Neural progenitor cell (in vitro differentiated cells): ENCODE measurements around the gene CELSR1. TPM values are rescaled to one million over a fixed set of nuclear protein-coding genes. Genes with fewer than 3 reads are reported as not detected.

Experiments used
- DNase-seq: peaks from one replicate; pipeline ENCODE4 v3.0.0-alpha.2; 2016; ENCODE audit warnings: low spot score
- H2AFZ ChIP-seq: fragments of 200-600 bp; sonication (generic); replicated peaks from 2 replicates; pipeline ENCODE4 v1.6.1; 2016; ENCODE audit warnings: antibody characterized with exemption
- H3F3A ChIP-seq: fragments of 200-600 bp; sonication (generic); 2 replicates; pipeline ENCODE4 v1.6.1; 2016; ENCODE audit warnings: antibody characterized with exemption, low read depth
- H3K27ac ChIP-seq: fragments of 200-600 bp; sonication (generic); 2 replicates; pipeline ENCODE4 v1.5.1; 2016; ENCODE audit warnings: mild to moderate bottlenecking
- H3K27me3 ChIP-seq: fragments of 200-600 bp; sonication (generic); 2 replicates; pipeline ENCODE4 v1.6.1; 2016; ENCODE audit warnings: mild to moderate bottlenecking, moderate library complexity
- H3K36me3 ChIP-seq: fragments of 200-600 bp; sonication (generic); 2 replicates; pipeline ENCODE4 v1.5.1; 2016
- H3K4me1 ChIP-seq: fragments of 200-600 bp; sonication (generic); 2 replicates; pipeline ENCODE4 v1.6.1; 2016; ENCODE audit warnings: mixed run types
- H3K4me2 ChIP-seq: fragments of 200-600 bp; sonication (generic); 2 replicates; pipeline ENCODE4 v1.6.1; 2016
- H3K4me3 ChIP-seq: fragments of 200-600 bp; sonication (generic); 2 replicates; pipeline ENCODE4 v1.5.1; 2016
- H3K79me2 ChIP-seq: fragments of 200-600 bp; sonication (generic); 2 replicates; pipeline ENCODE4 v1.6.1; 2016; ENCODE audit warnings: low read depth
- H3K9ac ChIP-seq: fragments of 200-600 bp; sonication (generic); 2 replicates; pipeline ENCODE4 v1.6.1; 2016
- H3K9me3 ChIP-seq: fragments of 200-600 bp; sonication (generic); 2 replicates; pipeline ENCODE4 v1.5.1; 2016; ENCODE audit warnings: low read depth
- H4K20me1 ChIP-seq: fragments of 200-600 bp; sonication (generic); 2 replicates; pipeline ENCODE4 v1.6.1; 2016; ENCODE audit warnings: low read depth
- H3K27ac Mint-ChIP-seq: 3 replicates; pipeline ENCODE4 v1.8.0; 2021; ENCODE audit warnings: mixed read lengths
- H3K27me3 Mint-ChIP-seq: 2 replicates; pipeline ENCODE4 v1.8.0; 2022; ENCODE audit warnings: low read depth, mild to moderate bottlenecking, inconsistent platforms, moderate library complexity, mixed read lengths; ENCODE audit not compliant: insufficient read depth
- H3K36me3 Mint-ChIP-seq: 3 replicates; pipeline ENCODE4 v1.8.0; 2021; ENCODE audit warnings: mixed read lengths
- H3K4me1 Mint-ChIP-seq: 3 replicates; pipeline ENCODE4 v1.8.0; 2021; ENCODE audit warnings: mixed read lengths
- H3K4me3 Mint-ChIP-seq: 3 replicates; pipeline ENCODE4 v1.8.0; 2021; ENCODE audit warnings: mild to moderate bottlenecking, moderate library complexity, mixed read lengths
- H3K9me3 Mint-ChIP-seq: 3 replicates; pipeline ENCODE4 v1.8.0; 2020; ENCODE audit warnings: mixed read lengths
- EZH2 ChIP-seq: fragments of 200-600 bp; sonication (generic); IDR thresholded peaks from 2 replicates; pipeline ENCODE4 v1.6.1; 2017; ENCODE audit warnings: antibody characterized with exemption, mild to moderate bottlenecking, moderate library complexity
- EZH2phosphoT487 ChIP-seq: fragments of 200-600 bp; sonication (generic); IDR thresholded peaks from 2 replicates; pipeline ENCODE4 v1.6.1; 2017; ENCODE audit warnings: antibody characterized with exemption
- total RNA-seq: library from RNA; depleted of rRNA; stranded (reverse); fragments of >200 nt; gene quantifications from 2 replicates; pipeline ENCODE4 v1.2.3, GENCODE V29; 2015; ENCODE audit warnings: low replicate concordance
- TF ChIP-seq, protein P1 (sequence below): fragments of 200-600 bp; sonication (generic); IDR thresholded peaks from 2 replicates; pipeline ENCODE4 v1.5.1; 2017; ENCODE audit warnings: antibody characterized with exemption, mild to moderate bottlenecking

CELSR1 gene
- total RNA-seq, 1 donor from 2014 or later: 12.3 TPM

DNA sequence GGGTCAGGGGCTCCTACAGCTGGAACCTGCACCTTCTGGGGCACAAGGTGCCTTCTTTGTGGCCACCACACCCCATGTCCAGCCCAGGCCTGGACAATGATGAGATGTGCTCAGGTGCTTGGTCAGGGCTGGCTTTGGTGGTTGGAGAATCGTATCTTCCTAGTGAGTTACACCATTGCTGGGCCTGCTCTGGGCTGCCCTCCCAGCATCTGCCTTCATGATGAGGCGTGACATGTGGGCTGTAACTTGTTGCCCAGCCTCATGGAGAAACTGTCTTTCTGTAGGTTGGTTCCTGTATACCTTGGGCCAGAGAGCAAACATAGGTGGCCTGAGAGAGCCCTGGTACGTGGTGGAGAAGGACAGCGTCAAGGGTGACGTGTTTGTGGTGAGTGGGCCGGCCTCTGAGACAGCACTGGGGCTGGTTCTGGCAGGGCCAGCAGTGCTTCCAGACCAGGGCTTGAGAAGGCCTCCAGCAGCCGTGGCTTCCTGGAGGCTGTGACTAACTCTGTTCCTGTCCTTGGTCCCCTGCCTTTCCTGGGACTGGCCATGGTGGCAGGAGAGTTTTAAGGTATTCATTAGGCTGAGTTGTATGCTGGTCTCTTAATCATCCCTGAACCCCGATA, 183.8 kb downstream of the CELSR1 start:
- Histone ChIP-seq H3K27ac (no peak overlapping the region), H3K4me2 (no peak overlapping the region), H3K79me2 (no peaks in the 10 kb centered on the region), H3K4me1 (no peaks in the 10 kb centered on the region), H3K9ac (no peak overlapping the region), H3K27me3 (no peaks in the 10 kb centered on the region), H2AFZ (no peak overlapping the region), H3K4me3 (no peak overlapping the region), H3F3A (no peaks in the 10 kb centered on the region), H4K20me1 (peaks cover 14% of the 10 kb centered on the region), H3K9me3 (no peaks in the 10 kb centered on the region), H3K36me3 (no peaks in the 10 kb centered on the region)
- TF ChIP-seq EZH2 (no peak), EZH2phosphoT487 (no peak)
- TF ChIP-seq, protein P1, sequence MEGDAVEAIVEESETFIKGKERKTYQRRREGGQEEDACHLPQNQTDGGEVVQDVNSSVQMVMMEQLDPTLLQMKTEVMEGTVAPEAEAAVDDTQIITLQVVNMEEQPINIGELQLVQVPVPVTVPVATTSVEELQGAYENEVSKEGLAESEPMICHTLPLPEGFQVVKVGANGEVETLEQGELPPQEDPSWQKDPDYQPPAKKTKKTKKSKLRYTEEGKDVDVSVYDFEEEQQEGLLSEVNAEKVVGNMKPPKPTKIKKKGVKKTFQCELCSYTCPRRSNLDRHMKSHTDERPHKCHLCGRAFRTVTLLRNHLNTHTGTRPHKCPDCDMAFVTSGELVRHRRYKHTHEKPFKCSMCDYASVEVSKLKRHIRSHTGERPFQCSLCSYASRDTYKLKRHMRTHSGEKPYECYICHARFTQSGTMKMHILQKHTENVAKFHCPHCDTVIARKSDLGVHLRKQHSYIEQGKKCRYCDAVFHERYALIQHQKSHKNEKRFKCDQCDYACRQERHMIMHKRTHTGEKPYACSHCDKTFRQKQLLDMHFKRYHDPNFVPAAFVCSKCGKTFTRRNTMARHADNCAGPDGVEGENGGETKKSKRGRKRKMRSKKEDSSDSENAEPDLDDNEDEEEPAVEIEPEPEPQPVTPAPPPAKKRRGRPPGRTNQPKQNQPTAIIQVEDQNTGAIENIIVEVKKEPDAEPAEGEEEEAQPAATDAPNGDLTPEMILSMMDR: no peak
- Mint-ChIP-seq H3K27me3 (no peaks in the 10 kb centered on the region), H3K36me3 (peaks cover 17% of the 10 kb centered on the region), H3K4me1 (peaks cover 9% of the 10 kb centered on the region), H3K9me3 (no peaks in the 10 kb centered on the region), H3K27ac (no peak overlapping the region), H3K4me3 (no peak overlapping the region)
- no peak for DNase-seq

DNA sequence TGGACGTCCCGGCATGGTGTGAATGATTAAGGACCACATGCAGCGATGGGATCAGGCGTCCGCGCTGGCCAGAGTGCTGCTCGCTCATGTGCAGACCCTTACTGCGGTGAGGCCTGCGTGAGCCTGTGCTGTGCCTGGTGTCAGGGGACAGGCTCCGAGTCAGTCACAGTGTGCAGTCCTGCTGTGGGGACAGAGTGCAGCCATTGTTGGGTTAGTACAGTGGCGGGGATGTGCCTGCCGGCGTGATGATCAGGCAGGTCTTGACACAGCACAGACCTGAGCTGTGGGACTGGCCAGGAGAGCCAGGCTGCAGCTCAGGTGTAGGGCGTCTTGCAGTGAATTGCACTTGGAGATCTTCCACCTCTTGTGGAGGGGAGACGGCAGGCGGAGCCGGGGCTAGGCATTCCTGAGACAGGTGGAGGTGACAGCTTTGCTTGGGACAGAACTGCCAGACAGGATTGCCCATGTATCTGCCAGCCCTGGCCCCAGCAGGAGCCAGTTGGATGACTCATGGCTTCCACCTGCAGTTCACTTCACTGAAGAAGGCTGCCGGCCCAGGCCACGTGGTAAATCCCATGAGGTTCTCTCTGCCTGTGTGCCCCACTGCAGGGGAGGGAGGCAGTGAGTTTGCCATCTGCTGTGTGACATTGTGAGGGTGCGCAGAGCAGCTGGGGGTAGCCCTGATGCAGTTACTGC, 184.6 kb downstream of the CELSR1 start:
- H3K9me3 Mint-ChIP-seq: no peaks in the 10 kb centered on the region
- H3K36me3 Mint-ChIP-seq: peaks cover 19% of the 10 kb centered on the region
- Histone ChIP-seq H3K27ac (no peak overlapping the region), H3K79me2 (no peaks in the 10 kb centered on the region), H4K20me1 (peaks cover 14% of the 10 kb centered on the region), H3K9ac (no peak overlapping the region), H3K36me3 (no peaks in the 10 kb centered on the region), H3F3A (no peaks in the 10 kb centered on the region), H3K27me3 (no peaks in the 10 kb centered on the region), H3K4me2 (no peak overlapping the region), H2AFZ (no peak overlapping the region), H3K9me3 (no peaks in the 10 kb centered on the region), H3K4me1 (no peaks in the 10 kb centered on the region), H3K4me3 (no peak overlapping the region)
- no peak overlapping the region for H3K4me3 Mint-ChIP-seq
- no peak for DNase-seq
- no peak overlapping the region for H3K27ac Mint-ChIP-seq
- no peak for TF ChIP-seq EZH2
- TF ChIP-seq EZH2phosphoT487: no peak
- TF ChIP-seq, protein P1: no peak
- H3K4me1 Mint-ChIP-seq: peaks cover 9% of the 10 kb centered on the region
- H3K27me3 Mint-ChIP-seq: no peaks in the 10 kb centered on the region

DNA sequence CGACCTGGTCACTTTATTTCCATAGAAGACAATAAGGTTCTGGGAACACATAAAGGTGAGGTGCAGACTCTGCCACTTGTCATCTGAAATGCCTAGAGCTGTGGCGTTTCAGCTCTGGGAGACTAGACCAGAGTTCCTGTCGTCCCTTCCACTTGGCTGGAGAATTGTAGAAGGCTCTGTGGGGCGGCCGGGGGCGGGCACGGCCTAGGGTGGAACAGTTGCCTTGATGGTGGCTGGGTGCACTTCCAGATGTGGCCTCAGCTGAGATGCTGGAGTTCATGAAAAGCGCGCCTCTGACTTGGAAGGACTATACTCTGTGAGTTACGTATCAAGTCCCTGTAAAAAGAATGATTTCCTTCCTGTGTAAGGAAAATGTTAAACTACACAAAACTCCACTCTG, 185.1 kb downstream of the CELSR1 start:
- Mint-ChIP-seq H3K27ac (no peak overlapping the region), H3K9me3 (no peaks in the 10 kb centered on the region), H3K27me3 (no peaks in the 10 kb centered on the region), H3K36me3 (peaks cover 20% of the 10 kb centered on the region), H3K4me1 (peaks cover 9% of the 10 kb centered on the region), H3K4me3 (no peak overlapping the region)
- Histone ChIP-seq H2AFZ (no peak overlapping the region), H3K4me1 (no peaks in the 10 kb centered on the region), H3K27me3 (no peaks in the 10 kb centered on the region), H3K9ac (no peak overlapping the region), H4K20me1 (peaks cover 14% of the 10 kb centered on the region), H3K36me3 (no peaks in the 10 kb centered on the region), H3K9me3 (no peaks in the 10 kb centered on the region), H3K4me3 (no peak overlapping the region), H3K4me2 (no peak overlapping the region), H3F3A (no peaks in the 10 kb centered on the region), H3K79me2 (no peaks in the 10 kb centered on the region), H3K27ac (no peak overlapping the region)
- TF ChIP-seq EZH2phosphoT487 (no peak), EZH2 (no peak)
- TF ChIP-seq, protein P1: no peak
- DNase-seq: no peak
